Thymus (tissue), 11 donors: ENCODE data around the gene WDR74. TPM values are rescaled to one million over a fixed set of nuclear protein-coding genes. Genes with fewer than 3 reads are reported as not detected.
A peak's percentile ranks its signal among the peaks of the same experiment; 100 is the strongest.

Experiments
- DNase-seq, 9 donors: peaks; one replicate each; pipeline ENCODE4 v3.0.0-alpha.2; 2013; ENCODE audit warnings: low spot score in 9 of 9, low read depth in 6 of 9, missing footprints in 1 of 9
- H3K27ac ChIP-seq, 2 donors: one replicate each; pipeline ENCODE4 v1.5.1; 2013; ENCODE audit warnings: control low read depth in 1 of 2, low read depth in 1 of 2, low read length in 1 of 2, mild to moderate bottlenecking in 1 of 2, moderate library complexity in 1 of 2
- H3K27me3 ChIP-seq, 2 donors: one replicate each; pipeline ENCODE4 v1.5.1; 2013; ENCODE audit warnings: low read length in 1 of 2; ENCODE audit not compliant: control insufficient read depth in 2 of 2, insufficient read depth in 1 of 2
- H3K36me3 ChIP-seq, 2 donors: one replicate each; pipeline ENCODE4 v1.5.1; 2013; ENCODE audit warnings: low read length in 1 of 2, mild to moderate bottlenecking in 1 of 2, moderate library complexity in 1 of 2; ENCODE audit not compliant: control insufficient read depth in 2 of 2, insufficient read depth in 2 of 2
- H3K4me1 ChIP-seq, 2 donors: one replicate each; pipeline ENCODE4 v1.5.1; 2013; ENCODE audit warnings: low read length in 2 of 2; ENCODE audit not compliant: control insufficient read depth in 2 of 2, insufficient read depth in 2 of 2
- H3K4me3 ChIP-seq, 2 donors: one replicate each; pipeline ENCODE4 v1.5.1; 2013; ENCODE audit warnings: low read length in 2 of 2, control low read depth in 1 of 2, mild to moderate bottlenecking in 1 of 2
- H3K9me3 ChIP-seq, 2 donors: one replicate each; pipeline ENCODE4 v1.5.1; 2013; ENCODE audit warnings: low read length in 1 of 2, mild to moderate bottlenecking in 1 of 2; ENCODE audit not compliant: control insufficient read depth in 2 of 2, insufficient read depth in 1 of 2
- WGBS: extraction: QIAGEN DNeasy Blood & Tissue Kit; methylation state at CpG from one replicate; pipeline ENCODE4 v1.1.7; 2013; 5-methylcytosine and 5-hydroxymethylcytosine counted together
- polyA plus RNA-seq: library from polyadenylated mRNA; stranded (reverse); fragments of 200-250 nt; gene quantifications from one replicate; pipeline ENCODE4 v1.2.3, GENCODE V29; 2013
- total RNA-seq: library from RNA; stranded (reverse); fragments of 120-200 nt; gene quantifications from one replicate; pipeline ENCODE4 v1.2.4, GENCODE V29; 2013
- donor health status: healthy.

The WDR74 gene
- total and polyA plus RNA-seq, 2 donors, result 57.2 to 71.2 TPM

- Histone ChIP-seq H3K27ac (no peak overlapping the region), H3K4me3 (no peak overlapping the region), H3K4me1 (peaks cover 4 to 21% of the 10 kb centered on the region in 2 donors), H3K36me3 (peaks cover 68 to 87% of the 10 kb centered on the region in 2 donors), H3K27me3 (no peaks in the 10 kb centered on the region), H3K9me3 (no peaks in the 10 kb centered on the region)
- WGBS, result 97% methylated on average over 8 of the region's 8 CpGs
- DNase-seq, result no peak
Measured at GRCh38 chr11:62794201-62794775, 45.1 kb downstream of the WDR74 start.

GRCh38 chr11:62792202-62792575 lies 47.2 kb downstream of the WDR74 start:
- Histone ChIP-seq H3K27me3 (no peaks in the 10 kb centered on the region), H3K36me3 (peaks cover 56 to 74% of the 10 kb centered on the region in 2 donors), H3K27ac (peak overlapping the region; percentile 77 to 84), H3K9me3 (no peaks in the 10 kb centered on the region), H3K4me3 (peak overlapping the region; percentile 77 to 91), H3K4me1 (peaks cover 4 to 33% of the 10 kb centered on the region in 2 donors)
- WGBS, result 39% methylated on average over 11 of the region's 11 CpGs
- no peak for DNase-seq

GRCh38 chr11:62791501-62792201 lies 47.7 kb downstream of the WDR74 start, which contains the start of gene TMEM223:
TSS of gene TMEM223 (minus strand) at chr11:62792006. CDS start at chr11:62791994, 12 bp downstream.
- under 1% methylated on average over 58 of the region's 58 CpGs for WGBS
- Histone ChIP-seq H3K4me1 (peaks cover 4 to 33% of the 10 kb centered on the region in 2 donors), H3K36me3 (peaks cover 51 to 69% of the 10 kb centered on the region in 2 donors), H3K4me3 (peak within 1 kb of the TSS; percentile 77 to 91), H3K9me3 (no peaks in the 10 kb centered on the region), H3K27ac (peak within 1 kb of the TSS; percentile 77 to 84), H3K27me3 (no peaks in the 10 kb centered on the region)
- peak; percentile 50 to 91 (median 77) for DNase-seq

GRCh38 chr11:62789576-62789975 lies 49.8 kb downstream of the WDR74 start:
- 93% methylated on average over 3 of the region's 3 CpGs for WGBS
- no peak for DNase-seq
- no peak overlapping the region for H3K27ac ChIP-seq
- no peaks in the 10 kb centered on the region for H3K9me3 ChIP-seq
- no peaks in the 10 kb centered on the region for H3K27me3 ChIP-seq
- H3K36me3 ChIP-seq, result peaks cover 30 to 57% of the 10 kb centered on the region in 2 donors
- no peak overlapping the region for H3K4me3 ChIP-seq
- peaks cover 4 to 39% of the 10 kb centered on the region in 2 donors for H3K4me1 ChIP-seq

- H3K4me3 ChIP-seq, result no peak overlapping the region
- H3K36me3 ChIP-seq, result peaks cover 25 to 51% of the 10 kb centered on the region in 2 donors
- no peaks in the 10 kb centered on the region for H3K9me3 ChIP-seq
- no peak for DNase-seq
- peak overlapping the region in 1 of 2 donors; percentile 11 for H3K27ac ChIP-seq
- H3K4me1 ChIP-seq, result peaks cover 4 to 39% of the 10 kb centered on the region in 2 donors
- 94% methylated on average over 5 of the region's 5 CpGs for WGBS
- H3K27me3 ChIP-seq, result no peaks in the 10 kb centered on the region
Measured at GRCh38 chr11:62788991-62789390, 50.4 kb downstream of the WDR74 start.

- peak within 1 kb of the TSS; percentile 96 to 98 for H3K27ac ChIP-seq
- no peaks in the 10 kb centered on the region for H3K27me3 ChIP-seq
- no peaks in the 10 kb centered on the region for H3K9me3 ChIP-seq
- DNase-seq, result peak; percentile 96 to 100 (median 99)
- WGBS, result under 1% methylated on average over 88 of the region's 88 CpGs
- peak within 1 kb of the TSS; percentile 93 to 99 for H3K4me3 ChIP-seq
- H3K36me3 ChIP-seq, result peaks cover 25 to 41% of the 10 kb centered on the region in 2 donors
- peaks cover 1 to 35% of the 10 kb centered on the region in 2 donors for H3K4me1 ChIP-seq
Measured at GRCh38 chr11:62787005-62787759, 52.2 kb downstream of the WDR74 start, which contains the start of gene TMEM179B. TSS of gene TMEM179B (plus strand) at chr11:62787402. CDS start at chr11:62787432, 30 bp downstream.

- Histone ChIP-seq H3K36me3 (peaks cover 30 to 44% of the 10 kb centered on the region in 2 donors), H3K9me3 (no peaks in the 10 kb centered on the region), H3K4me3 (peak overlapping the region; percentile 93 to 99), H3K27me3 (no peaks in the 10 kb centered on the region), H3K4me1 (peaks cover 0 to 32% of the 10 kb centered on the region in 2 donors), H3K27ac (peak overlapping the region; percentile 96 to 98)
- WGBS, result 2% methylated on average over 51 of the region's 51 CpGs
- DNase-seq, result peak in 8 of 9 donors; percentile 62 to 92 (median 82)
Measured at GRCh38 chr11:62786318-62787004, 52.9 kb downstream of the WDR74 start.
